ENCODE results near the gene SLC22A12.

DNA sequence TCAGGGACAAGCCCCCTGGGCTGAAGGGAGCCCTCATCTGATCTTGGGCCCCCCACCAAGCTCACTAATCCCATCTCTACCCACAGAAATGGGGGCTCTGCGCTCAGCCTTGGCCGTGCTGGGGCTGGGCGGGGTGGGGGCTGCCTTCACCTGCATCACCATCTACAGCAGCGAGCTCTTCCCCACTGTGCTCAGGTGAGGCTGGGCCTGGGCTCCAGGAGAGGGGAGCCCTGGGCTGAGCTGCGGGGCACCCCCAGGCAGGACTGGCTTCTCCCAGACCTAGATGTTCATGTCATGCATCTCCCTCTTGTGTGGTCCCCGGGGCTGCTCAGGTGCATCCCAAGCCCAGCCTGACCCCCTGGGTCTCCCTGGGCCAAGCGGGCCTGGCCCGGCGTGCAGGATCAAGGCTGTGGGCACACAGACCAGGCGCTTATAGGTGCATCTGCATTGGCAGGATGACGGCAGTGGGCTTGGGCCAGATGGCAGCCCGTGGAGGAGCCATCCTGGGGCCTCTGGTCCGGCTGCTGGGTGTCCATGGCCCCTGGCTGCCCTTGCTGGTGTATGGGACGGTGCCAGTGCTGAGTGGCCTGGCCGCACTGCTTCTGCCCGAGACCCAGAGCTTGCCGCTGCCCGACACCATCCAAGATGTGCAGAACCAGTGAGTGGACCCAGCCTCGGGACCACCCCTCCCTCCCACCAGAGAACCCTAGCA lies 9.4 kb downstream of the SLC22A12 start:
- no peak for TF ChIP-seq FOXJ3 (CRISPR knock-in tag; IDR thresholded peaks at IDR 0.05)
- TF ChIP-seq CTCF (IDR thresholded peaks at IDR 0.05), result no peak
- TF ChIP-seq, protein P1, sequence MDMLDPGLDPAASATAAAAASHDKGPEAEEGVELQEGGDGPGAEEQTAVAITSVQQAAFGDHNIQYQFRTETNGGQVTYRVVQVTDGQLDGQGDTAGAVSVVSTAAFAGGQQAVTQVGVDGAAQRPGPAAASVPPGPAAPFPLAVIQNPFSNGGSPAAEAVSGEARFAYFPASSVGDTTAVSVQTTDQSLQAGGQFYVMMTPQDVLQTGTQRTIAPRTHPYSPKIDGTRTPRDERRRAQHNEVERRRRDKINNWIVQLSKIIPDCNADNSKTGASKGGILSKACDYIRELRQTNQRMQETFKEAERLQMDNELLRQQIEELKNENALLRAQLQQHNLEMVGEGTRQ (IDR thresholded peaks at IDR 0.05; ENCODE audit: borderline replicate concordance, low read depth, low read length), result no peak
- TF ChIP-seq GABPA (IDR thresholded peaks at IDR 0.05; ENCODE audit: low read depth), result no peak
- no peak for TF ChIP-seq SMC3 (IDR thresholded peaks at IDR 0.05; ENCODE audit: low read depth, low read length)
- no peak for TF ChIP-seq USF1 (IDR thresholded peaks at IDR 0.05; ENCODE audit: borderline replicate concordance, low read depth)
- TF ChIP-seq POLR2AphosphoS5 (IDR thresholded peaks at IDR 0.05; ENCODE audit: low read depth, low read length), result no peak
- TF ChIP-seq MEF2A (IDR thresholded peaks at IDR 0.05; ENCODE audit: borderline replicate concordance, low read depth), result no peak
- no peak for TF ChIP-seq MAX (IDR thresholded peaks at IDR 0.05; ENCODE audit: low read depth)
- TF ChIP-seq NFIC (IDR thresholded peaks at IDR 0.05; ENCODE audit: borderline replicate concordance), result no peak
- no peak for TF ChIP-seq RAD21 (IDR thresholded peaks at IDR 0.05; ENCODE audit: low read length)
- TF ChIP-seq YY1 (IDR thresholded peaks at IDR 0.05; ENCODE audit: low read depth), result no peak
- no peak for TF ChIP-seq IRF3 (IDR thresholded peaks at IDR 0.05; ENCODE audit: low read depth, low read length)
